GM21619 (cell line): ENCODE data around the gene CELF5.
"Not testable (repeated sequence)": the region's sequence is repeated elsewhere in the genome, so short reads cannot be mapped to it uniquely, and the experiment has no call there.

Experiments
- ATAC-seq: cut with Tn5 transposase; IDR thresholded peaks from one replicate; pipeline ENCODE4 v1.9.1; 2021; ENCODE audit not compliant: unreplicated experiment

Gene CELF5

DNA sequence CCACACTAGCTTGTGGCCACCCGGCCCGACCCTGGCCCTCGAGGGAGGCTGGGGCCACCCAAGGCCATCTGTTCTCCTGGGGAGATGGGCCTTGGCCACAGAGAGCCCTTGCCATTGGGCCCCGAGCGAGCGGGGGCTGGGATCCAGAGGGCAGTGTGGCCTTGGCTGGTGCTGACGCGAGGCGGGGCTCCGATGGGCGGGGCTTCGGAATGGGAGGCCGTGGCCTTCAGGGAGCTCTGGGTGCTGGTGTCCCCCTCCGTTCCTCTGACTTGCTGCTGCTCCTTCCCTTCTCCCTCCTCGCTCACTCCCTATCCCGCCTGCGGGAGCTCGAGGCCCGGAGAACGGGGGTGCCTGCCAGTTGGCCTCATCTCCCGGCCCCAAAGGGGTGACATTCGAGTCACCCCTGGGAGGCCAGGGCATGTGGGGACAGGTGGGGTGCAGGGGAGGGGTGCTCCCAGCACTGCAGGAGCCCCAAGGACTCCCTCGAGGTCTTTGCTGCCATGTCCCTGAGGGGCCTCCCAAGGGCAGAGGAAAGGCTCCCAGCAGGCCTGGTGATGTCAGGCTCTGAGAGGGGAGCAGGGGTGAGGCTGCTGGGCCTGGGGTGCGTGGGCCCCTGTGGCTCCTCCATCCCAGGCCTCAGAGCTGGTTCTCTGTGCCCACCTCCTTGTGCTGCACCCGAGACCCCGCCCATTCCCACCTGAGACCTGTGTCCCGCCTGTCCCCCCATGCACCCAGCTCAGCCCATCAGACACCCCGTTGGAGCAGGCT, 34.6 kb upstream of the CELF5 start:
- no peak for ATAC-seq

DNA sequence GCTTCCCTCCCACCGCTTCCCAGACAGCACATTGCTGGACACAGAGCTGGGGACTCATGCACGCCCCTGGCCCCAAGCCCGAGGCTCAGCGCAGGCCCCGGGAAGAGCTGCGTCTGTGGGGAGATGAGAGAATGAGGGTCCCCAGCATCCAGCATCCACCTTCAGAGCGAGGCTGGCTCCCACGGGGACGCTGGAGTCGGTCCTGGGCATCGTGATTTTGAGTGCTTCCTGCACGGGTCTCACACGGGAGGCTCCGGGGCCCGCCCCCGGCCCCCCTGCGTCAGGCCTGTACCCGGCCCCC, 34.0 kb upstream of the CELF5 start:
- ATAC-seq: no peak

DNA sequence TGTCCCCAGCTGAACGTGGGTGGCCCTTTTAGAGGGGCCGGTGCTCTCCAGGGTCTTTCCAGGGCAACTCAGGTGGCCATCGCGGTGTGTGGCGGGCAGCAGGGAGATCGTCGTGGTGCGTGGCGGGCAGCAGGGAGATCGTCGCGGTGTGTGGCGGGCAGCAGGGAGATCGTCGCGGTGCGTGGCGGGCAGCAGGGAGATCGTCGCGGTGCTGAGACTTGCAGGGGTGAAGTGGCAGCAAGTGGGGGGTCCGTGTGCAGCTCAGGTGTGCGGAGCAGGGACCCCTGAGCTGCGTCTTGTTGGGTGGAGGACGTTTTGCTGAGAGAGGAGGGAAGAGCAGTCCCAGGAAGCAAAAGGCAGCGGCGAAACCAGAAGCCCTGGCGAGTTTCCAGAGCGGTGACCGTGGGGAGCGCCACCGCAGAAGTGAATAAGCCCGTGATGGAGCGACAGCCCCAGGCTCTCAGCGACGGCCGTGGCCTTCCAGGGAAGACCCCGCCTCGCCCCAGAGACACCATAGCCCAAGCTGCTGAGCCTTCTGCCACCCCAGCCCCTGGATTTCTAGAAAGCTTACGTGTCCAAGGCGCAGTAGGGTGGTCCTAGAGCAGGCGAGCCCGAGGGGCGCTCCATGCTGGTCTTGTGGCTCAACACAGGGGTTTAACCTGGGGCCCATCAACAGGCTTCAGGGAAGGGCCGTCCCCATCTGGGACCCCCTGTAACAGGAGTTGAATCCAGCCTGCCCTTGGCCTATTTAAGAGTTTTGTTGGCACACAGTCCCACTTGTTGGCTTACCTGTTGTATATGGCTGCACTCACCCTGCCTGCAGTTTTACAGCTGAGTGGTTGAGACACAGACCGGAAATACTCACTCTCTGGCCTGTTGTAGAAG, 33.3 kb upstream of the CELF5 start:
- no peak for ATAC-seq

DNA sequence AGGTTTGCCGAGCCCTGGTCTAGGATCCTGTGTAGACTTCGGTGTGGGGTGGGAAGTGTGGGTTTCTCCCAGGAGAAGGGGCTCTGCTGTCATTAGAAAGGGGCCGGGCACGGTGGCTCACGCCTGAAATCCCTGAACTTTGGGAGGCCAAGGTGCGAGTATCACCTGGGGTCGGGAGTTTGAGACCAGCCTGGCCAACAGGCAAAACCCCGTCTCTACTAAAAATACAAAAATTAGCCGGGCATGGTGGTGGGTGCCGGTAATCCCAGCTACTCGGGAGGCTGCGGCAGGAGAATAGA, 32.7 kb upstream of the CELF5 start:
- ATAC-seq: not testable (repeated sequence)

DNA sequence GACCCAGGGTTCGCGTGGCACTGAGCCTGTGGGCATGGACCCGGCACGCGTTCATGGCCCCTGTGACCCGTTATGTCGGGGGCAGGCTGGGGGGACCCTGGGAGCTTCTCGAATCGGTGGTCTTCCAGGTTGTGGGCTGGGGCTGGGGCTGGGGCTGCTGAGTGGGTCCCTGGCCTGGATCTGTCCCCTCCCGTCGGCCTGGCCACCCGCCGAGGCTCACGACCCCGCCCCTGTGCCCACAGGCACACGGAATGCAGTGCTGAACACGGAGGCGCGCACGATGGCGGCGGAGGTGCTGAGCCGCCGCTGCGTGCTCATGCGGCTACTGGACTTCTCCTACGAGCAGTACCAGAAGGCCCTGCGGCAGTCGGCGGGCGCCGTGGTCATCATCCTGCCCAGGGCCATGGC, 32.2 kb upstream of the CELF5 start:
- no peak for ATAC-seq

DNA sequence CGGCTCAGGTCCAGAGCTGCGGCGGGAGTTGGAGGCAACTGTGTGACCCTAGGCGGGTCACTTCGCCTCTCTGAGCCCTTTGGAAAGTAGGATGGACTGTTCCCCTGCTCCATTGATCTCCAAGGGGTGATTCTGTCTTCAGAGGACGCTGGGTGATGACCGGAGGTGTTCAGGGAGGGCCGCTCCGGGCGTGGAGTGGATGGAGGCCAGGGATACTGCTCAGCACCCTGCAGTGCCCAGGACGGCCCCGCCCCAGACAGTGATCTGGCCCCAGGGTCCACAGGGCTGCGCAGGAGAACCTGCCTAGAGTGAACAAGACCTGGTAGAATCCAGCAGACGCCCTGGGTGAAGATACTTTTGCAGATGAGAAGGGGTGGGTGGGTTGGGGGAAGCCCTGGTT, 31.8 kb upstream of the CELF5 start:
- no peak for ATAC-seq

DNA sequence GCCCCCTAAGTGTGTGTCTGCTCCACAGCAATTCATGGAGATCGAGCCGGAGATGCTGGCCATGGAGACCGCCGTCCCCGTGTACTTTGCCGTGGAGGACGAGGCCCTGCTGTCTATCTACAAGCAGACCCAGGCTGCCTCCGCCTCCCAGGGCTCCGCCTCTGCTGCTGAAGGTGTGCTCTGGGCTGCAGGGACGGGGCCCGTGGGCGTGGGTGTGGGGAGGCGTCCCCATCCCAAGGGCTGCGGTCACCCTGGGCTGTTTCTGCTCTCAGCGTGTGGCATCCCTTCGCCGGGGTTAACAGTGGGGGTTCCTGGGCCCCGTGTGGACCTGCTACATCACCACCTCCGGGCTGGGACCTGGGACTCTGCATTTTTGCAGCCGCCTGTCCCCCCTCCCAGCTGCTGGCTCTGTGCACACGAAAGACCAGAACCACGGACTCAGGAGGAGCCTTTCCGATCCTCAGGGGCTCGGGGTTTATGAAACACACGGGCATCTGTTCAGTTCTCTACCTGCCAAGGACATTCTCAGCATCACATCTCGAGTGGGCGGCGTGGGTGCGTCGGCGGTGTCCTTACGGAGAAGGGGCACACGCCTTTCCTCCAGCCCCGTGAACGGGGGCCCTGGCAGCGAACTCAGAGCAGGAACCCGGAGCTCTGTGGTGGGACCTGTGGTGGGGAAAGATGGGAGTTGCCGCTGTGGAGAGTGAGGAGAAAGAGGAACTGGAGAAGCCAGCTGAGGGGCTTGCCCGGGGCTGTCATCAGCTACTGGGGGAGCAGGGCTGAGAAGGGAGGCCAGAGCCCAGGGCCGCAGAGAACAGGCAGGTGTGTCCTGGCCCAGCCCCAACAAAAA, 31.0 kb upstream of the CELF5 start:
- no peak for ATAC-seq

DNA sequence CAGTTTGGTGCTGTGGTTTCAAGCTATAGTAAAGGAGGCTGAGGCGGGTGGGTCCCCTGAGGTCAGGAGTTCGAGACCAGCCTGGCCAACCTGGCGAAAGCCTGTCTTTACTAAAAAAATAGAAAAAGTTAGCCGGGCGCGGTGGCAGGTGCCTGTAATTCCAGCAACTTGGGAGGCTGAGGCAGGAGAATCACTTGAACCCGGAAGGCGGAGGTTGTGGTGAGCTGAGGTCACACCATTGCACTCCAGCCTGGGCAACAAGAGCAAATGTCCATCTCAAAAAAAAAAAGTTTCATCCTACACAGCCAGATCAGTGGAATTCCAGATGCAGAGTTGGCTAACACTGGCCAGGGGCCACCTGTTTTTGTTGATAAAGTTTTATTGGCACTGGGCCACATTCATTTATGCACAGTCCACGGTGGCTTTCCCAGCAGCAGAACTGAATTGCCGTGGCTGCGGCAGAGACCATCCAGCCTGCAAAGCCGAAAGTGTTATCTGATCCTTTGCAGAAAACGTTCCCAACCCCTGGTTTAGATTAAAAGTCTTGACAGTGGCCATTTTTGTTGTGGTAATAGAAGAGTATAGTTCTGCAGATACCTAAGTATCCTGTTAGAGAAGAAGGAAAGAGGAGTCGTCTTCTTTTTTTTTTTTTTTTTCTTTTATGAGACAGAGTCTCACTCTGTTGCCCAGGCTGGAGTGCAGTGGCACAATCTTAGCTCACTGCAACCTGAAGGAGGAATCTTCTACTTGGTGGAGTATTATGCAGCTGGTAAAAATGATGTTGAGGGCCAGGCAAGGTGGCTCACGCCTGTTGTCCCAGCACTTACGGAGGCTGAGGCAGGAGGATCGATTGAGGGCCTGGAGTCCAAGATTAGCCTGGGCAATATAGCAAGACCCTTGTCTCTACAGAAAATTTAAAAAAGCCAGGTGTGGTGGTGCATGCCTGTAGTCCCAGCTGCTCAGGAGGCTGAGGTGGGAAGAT, 30.1 kb upstream of the CELF5 start:
- ATAC-seq: no peak

DNA sequence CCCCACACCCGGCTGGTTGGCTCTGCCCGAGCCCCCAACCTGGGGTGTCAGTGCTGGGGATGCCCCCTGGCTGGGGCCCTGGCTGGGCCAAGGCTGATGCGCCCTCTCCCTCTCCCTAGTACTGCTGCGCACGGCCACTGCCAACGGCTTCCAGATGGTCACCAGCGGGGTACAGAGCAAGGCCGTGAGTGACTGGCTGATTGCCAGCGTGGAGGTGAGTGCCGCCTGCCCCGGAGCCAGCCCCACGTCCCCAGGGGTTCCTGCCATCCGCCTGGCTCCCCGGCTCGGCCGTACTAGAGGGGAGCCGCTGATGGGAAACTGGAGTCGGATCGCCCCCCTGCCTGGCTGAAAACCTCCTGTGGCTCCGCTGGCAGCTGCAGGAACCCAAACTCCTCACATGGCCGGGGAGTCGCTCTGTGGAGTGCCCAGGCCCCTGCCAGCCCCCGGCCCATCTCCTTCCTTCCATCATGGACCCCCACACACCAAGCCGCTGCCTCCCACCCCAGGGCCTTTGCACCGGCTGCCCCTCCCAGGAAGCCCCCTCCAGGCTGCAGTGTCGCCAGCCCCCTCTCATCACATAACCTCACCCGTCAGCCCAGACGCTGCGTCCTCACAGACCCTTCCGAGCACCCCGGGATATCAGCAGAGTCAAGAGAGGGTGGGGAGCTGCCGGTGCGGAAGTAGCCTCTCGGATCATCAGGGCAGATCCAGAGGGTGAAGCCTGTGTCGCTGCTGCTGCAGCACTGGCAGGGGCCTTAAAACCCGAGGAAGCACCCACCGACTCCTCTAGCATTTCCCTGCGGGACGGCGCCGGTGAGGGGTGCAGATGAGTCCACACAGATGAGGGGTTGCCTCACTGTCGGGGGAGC, 28.2 kb upstream of the CELF5 start:
- no peak for ATAC-seq

DNA sequence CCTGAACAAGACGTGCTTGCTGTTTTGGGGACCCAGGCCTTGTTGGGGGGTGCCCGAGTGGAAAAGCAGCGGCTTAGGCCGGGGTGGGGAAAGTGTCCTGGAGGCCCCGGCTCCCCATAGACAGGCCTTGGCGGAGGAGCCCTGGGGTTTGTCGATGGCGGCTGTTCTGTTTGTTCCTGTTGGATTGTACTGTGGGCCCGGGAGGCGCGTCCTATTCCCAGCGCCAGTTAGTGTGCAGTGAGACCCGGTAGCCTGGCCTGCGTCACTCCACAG, 27.6 kb upstream of the CELF5 start:
- ATAC-seq: no peak

DNA sequence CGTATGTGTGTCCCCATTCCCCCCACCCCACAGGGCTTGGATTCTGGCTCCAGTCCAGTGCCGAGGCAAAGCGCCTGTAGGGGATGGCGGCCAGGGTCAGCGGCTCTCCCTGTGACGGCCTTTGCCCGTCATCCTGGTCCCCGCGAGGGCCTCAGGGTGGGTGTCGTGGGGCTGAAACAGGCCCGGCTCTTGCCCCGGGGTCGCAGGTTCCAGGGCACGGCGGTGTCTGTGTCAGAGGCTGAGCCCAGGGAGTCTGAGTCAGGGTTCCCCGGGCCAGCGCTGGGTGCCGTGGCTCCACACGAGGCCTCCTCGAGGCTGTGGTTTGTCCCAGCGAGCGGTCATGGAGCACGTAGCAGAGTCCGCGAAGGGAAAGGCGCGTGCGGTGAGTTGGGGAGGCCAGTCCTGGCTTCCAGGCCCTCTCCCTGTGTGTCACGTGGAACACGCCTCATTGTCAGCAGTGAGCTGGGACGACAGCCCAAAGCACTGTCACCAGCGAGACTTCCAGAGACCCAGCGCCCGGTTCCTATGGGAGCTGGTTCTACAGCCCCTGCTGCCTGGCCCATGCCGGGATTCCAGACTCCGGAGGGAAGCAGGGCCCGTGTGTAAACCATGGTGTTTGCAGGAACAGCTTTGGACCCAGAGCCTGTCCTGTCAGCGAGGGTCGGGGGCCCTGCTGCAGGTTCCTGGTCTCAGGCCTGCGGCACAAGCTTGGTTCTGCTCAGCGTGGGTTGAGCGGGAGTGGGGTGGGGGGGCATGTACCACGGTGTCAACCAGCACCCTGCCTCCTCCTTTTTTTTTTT, 25.4 kb upstream of the CELF5 start:
- ATAC-seq: no peak

DNA sequence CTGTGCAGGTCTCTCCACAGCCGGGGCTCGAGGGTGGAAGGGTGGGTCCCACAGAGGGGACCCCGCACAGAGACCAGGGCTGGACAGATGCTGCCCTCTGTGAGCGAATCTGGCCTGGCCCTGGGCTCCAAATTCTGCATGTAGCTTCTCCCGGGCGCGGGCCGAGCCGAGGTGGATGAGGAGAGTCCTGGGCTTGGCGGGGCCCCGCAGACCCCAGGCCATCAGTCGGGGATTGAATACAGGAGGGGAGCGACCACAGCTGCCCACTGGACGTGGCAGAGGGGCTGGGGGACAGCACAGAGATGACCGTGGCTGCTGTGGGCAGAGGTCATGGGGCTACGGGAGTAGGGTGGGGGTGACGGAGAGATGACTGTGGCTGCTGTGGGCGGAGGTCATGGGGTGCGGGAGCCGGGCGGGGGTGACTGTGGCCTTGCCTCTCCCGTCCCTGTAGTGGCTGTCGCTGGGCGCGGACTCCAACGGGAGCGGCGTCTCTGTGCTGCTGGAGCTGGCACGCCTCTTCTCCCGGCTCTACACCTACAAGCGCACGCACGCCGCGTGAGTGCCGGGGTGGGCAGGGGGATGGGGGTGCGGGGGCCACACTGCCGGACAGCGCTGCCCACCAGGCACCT, 23.3 kb upstream of the CELF5 start:
- ATAC-seq: no peak

DNA sequence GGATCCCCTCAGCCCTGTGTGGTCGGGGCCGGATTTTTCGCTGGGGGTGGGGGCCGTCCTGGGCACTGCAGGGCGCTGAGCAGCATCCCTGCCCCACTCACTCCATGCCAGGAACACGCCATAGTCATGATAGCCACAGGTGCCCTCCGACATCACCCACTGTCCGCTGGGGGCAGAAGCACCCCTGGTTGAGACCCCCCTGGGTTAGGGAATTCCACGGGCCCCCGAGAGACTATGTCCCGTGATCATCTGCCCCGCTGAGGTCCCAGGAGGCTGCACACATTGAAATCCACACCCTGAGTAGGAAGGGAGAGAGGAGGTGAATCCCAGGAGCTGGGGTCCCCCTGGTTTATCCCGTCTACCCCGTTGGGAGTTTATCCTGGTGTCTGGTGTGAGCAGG, 22.6 kb upstream of the CELF5 start:
- ATAC-seq: no peak

DNA sequence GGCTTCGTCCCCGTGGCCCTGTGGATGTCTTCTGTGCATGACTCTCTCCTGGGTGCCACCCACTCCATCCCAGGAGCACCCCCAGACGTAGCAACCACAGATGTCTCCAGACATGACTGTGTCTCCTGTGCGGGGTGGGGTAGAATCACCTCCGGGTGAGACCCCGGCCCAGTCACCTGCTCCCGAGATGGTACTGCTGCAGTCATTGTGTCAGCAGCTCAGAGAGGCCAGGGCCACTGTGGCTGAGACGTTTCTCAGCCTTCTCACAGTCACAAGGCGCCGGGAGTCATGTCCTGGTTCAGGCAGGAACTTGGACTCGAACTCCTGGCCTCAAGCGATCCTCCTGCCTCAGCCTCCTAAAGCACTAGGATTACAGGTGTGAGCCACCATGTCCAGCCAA, 22.1 kb upstream of the CELF5 start:
- ATAC-seq: no peak

DNA sequence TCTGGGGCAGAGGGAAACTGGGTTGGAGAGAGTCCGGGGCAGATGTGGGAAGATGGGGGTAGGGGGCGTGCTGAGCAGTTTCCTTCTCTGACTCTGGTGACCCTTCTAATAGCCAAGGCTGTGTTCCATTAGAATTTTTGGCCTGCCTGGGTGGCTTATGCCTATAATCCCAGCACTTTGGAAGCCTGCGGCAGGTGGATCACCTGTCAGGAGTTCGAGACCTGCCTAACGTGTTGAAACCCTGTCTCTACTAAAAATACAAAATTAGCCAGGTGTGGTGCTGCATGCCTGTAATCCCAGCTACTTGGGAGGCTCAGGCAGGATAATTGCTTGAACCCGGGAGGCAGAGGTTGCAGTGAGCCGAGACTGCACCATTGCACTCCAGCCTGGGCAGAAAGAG, 21.6 kb upstream of the CELF5 start:
- not testable (repeated sequence) for ATAC-seq

DNA sequence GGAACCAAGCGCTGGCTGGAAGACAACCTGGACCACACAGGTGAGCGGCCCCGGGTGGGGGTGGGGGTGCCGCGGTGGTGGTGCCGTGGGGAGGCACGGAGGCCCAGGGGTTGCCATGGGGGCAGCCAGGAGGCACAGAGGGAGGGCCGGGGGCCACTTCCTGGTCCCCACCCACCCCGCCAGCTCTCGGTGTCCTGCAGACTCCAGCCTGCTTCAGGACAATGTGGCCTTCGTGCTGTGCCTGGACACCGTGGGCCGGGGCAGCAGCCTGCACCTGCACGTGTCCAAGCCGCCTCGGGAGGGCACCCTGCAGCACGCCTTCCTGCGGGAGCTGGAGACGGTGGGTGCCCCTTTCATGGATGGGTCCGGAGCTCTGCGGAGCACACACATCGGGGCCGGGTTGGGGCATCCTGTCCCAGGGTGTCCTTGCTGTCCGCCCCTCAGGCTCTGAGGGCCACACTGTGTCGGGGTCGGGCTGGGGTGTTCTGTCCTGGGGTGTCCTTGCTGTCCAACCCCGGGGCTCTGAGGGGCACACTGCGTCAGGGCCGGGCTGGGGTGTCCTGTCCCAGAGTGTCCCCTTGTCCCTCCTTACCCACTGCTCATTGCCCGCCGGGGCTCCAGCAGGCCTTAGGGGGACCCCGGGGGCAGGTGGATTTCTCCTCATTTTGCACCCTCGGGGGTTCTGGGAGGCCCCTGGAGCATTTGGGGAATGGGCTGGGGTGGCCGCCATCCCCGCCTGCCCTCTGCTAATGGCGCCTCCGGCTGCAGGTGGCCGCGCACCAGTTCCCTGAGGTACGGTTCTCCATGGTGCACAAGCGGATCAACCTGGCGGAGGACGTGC, 20.4 kb upstream of the CELF5 start:
- ATAC-seq: no peak

DNA sequence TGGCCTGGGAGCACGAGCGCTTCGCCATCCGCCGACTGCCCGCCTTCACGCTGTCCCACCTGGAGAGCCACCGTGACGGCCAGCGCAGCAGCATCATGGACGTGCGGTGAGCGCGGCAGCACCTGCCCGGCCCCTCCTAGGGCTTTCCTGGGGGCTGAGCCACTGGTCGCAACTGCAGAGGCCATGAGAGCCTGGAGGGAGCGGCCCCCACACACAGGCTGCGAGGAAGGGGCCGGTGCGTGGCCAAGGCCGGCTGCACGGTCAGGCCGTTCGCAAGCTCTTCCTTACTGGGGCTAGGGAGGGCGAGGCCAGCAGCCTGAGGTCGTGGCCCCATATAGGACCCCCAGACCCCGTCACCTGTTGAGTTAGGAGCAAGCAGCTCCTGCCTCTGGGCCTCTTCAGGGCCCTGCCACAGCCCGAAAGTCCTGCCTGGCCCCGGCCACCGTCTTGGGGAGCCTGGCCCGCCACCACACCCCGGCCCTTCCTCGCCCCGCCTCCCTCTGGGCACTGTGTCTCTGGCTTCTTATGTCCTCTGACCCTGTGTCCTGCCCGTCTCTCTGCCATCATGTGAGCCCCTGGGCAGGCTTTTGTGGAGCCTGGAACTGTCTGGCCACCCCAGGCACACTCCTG, 19.7 kb upstream of the CELF5 start:
- no peak for ATAC-seq
